Measurements from ENCODE around the gene CA9. TPM values are rescaled to one million over a fixed set of nuclear protein-coding genes. Genes with fewer than 3 reads are reported as not detected.
A peak's percentile ranks its signal among the peaks of the same experiment; 100 is the strongest.

Gene CA9
- polyA plus RNA-seq, 2 donors: 0.18 to 0.94 TPM

GRCh38 chr9:35658968-35659220 lies 14.8 kb upstream of the CA9 start:
- no peaks in the 10 kb centered on the region for H3K9me3 ChIP-seq (ENCODE audit: control insufficient read depth in 2 of 2, insufficient read depth in 1 of 2, low read depth in 1 of 2, low read length in 1 of 2)
- peaks cover 3 to 6% of the 10 kb centered on the region in 2 donors for H3K4me1 ChIP-seq (ENCODE audit: control insufficient read depth in 2 of 2, insufficient read depth in 2 of 2, low read length in 1 of 2)
- peak overlapping the region; percentile 93 to 97 for H3K27ac ChIP-seq (ENCODE audit: low read depth in 2 of 2, low read length in 1 of 2)
- no peaks in the 10 kb centered on the region for H3K27me3 ChIP-seq (ENCODE audit: control insufficient read depth in 1 of 2, insufficient read depth in 2 of 2, low read length in 2 of 2)
- peak overlapping the region; percentile 79 to 92 for H3K4me3 ChIP-seq (ENCODE audit: low read depth in 1 of 2, low read length in 2 of 2)
- 2 to 3% methylated on average over 2 of the region's 2 CpGs for WGBS, 2 donors
- peaks cover 5 to 6% of the 10 kb centered on the region in 2 donors for H3K36me3 ChIP-seq (ENCODE audit: control insufficient read depth in 2 of 2, insufficient read depth in 2 of 2, low read length in 1 of 2)

GRCh38 chr9:35659340-35659739 lies 14.4 kb upstream of the CA9 start:
- H3K4me1 ChIP-seq (ENCODE audit: control insufficient read depth in 2 of 2, insufficient read depth in 2 of 2, low read length in 1 of 2): peaks cover 3 to 7% of the 10 kb centered on the region in 2 donors
- WGBS, 2 donors: 57 to 59% methylated on average over 3 of the region's 3 CpGs
- no peak overlapping the region for H3K4me3 ChIP-seq (ENCODE audit: low read depth in 1 of 2, low read length in 2 of 2)

GRCh38 chr9:35660966-35661415 lies 12.7 kb upstream of the CA9 start:
- WGBS, 2 donors: 38 to 53% methylated on average over 9 of the region's 9 CpGs
- Histone ChIP-seq H3K36me3 (ENCODE audit: control insufficient read depth in 2 of 2, insufficient read depth in 2 of 2, low read length in 1 of 2) (peaks cover 5 to 6% of the 10 kb centered on the region in 2 donors), H3K4me3 (ENCODE audit: low read depth in 1 of 2, low read length in 2 of 2) (no peak overlapping the region), H3K27me3 (ENCODE audit: control insufficient read depth in 1 of 2, insufficient read depth in 2 of 2, low read length in 2 of 2) (no peaks in the 10 kb centered on the region), H3K9me3 (ENCODE audit: control insufficient read depth in 2 of 2, insufficient read depth in 1 of 2, low read depth in 1 of 2, low read length in 1 of 2) (no peaks in the 10 kb centered on the region), H3K4me1 (ENCODE audit: control insufficient read depth in 2 of 2, insufficient read depth in 2 of 2, low read length in 1 of 2) (peaks cover 7 to 13% of the 10 kb centered on the region in 2 donors), H3K27ac (ENCODE audit: low read depth in 2 of 2, low read length in 1 of 2) (peak overlapping the region; percentile 38 to 90)

More at GRCh38 chr9:35659340-35659739, 14.4 kb upstream of the CA9 start:
- H3K9me3 ChIP-seq (ENCODE audit: control insufficient read depth in 2 of 2, insufficient read depth in 1 of 2, low read depth in 1 of 2, low read length in 1 of 2): no peaks in the 10 kb centered on the region
- peak overlapping the region in 1 of 2 donors; percentile 97 for H3K27ac ChIP-seq (ENCODE audit: low read depth in 2 of 2, low read length in 1 of 2)
- peaks cover 5 to 6% of the 10 kb centered on the region in 2 donors for H3K36me3 ChIP-seq (ENCODE audit: control insufficient read depth in 2 of 2, insufficient read depth in 2 of 2, low read length in 1 of 2)
- no peaks in the 10 kb centered on the region for H3K27me3 ChIP-seq (ENCODE audit: control insufficient read depth in 1 of 2, insufficient read depth in 2 of 2, low read length in 2 of 2)

GRCh38 chr9:35661756-35662350 lies 11.9 kb upstream of the CA9 start:
- no peaks in the 10 kb centered on the region for H3K9me3 ChIP-seq (ENCODE audit: control insufficient read depth in 2 of 2, insufficient read depth in 1 of 2, low read depth in 1 of 2, low read length in 1 of 2)
- peak overlapping the region; percentile 52 to 77 for H3K27ac ChIP-seq (ENCODE audit: low read depth in 2 of 2, low read length in 1 of 2)
- 59 to 74% methylated on average over 3 of the region's 3 CpGs for WGBS, 2 donors
- peaks cover 5 to 6% of the 10 kb centered on the region in 2 donors for H3K36me3 ChIP-seq (ENCODE audit: control insufficient read depth in 2 of 2, insufficient read depth in 2 of 2, low read length in 1 of 2)
- H3K4me3 ChIP-seq (ENCODE audit: low read depth in 1 of 2, low read length in 2 of 2): no peak overlapping the region
- peaks cover 7 to 13% of the 10 kb centered on the region in 2 donors for H3K4me1 ChIP-seq (ENCODE audit: control insufficient read depth in 2 of 2, insufficient read depth in 2 of 2, low read length in 1 of 2)
- no peaks in the 10 kb centered on the region for H3K27me3 ChIP-seq (ENCODE audit: control insufficient read depth in 1 of 2, insufficient read depth in 2 of 2, low read length in 2 of 2)

- Histone ChIP-seq H3K4me1 (ENCODE audit: control insufficient read depth in 2 of 2, insufficient read depth in 2 of 2, low read length in 1 of 2) (peaks cover 7 to 13% of the 10 kb centered on the region in 2 donors), H3K27ac (ENCODE audit: low read depth in 2 of 2, low read length in 1 of 2) (peak overlapping the region; percentile 52 to 67), H3K27me3 (ENCODE audit: control insufficient read depth in 1 of 2, insufficient read depth in 2 of 2, low read length in 2 of 2) (no peaks in the 10 kb centered on the region), H3K9me3 (ENCODE audit: control insufficient read depth in 2 of 2, insufficient read depth in 1 of 2, low read depth in 1 of 2, low read length in 1 of 2) (no peaks in the 10 kb centered on the region), H3K36me3 (ENCODE audit: control insufficient read depth in 2 of 2, insufficient read depth in 2 of 2, low read length in 1 of 2) (peaks cover 5 to 6% of the 10 kb centered on the region in 2 donors), H3K4me3 (ENCODE audit: low read depth in 1 of 2, low read length in 2 of 2) (no peak overlapping the region)
- 84 to 89% methylated on average over 7 of the region's 7 CpGs for WGBS, 2 donors
Measured at GRCh38 chr9:35662437-35662836, 11.3 kb upstream of the CA9 start.

- Histone ChIP-seq H3K27ac (ENCODE audit: low read depth in 2 of 2, low read length in 1 of 2) (peak within 1 kb of the TSS; percentile 74 to 76), H3K36me3 (ENCODE audit: control insufficient read depth in 2 of 2, insufficient read depth in 2 of 2, low read length in 1 of 2) (peaks cover 5 to 6% of the 10 kb centered on the region in 2 donors), H3K4me3 (ENCODE audit: low read depth in 1 of 2, low read length in 2 of 2) (peak within 1 kb of the TSS; percentile 54 to 63), H3K9me3 (ENCODE audit: control insufficient read depth in 2 of 2, insufficient read depth in 1 of 2, low read depth in 1 of 2, low read length in 1 of 2) (no peaks in the 10 kb centered on the region), H3K27me3 (ENCODE audit: control insufficient read depth in 1 of 2, insufficient read depth in 2 of 2, low read length in 2 of 2) (no peaks in the 10 kb centered on the region), H3K4me1 (ENCODE audit: control insufficient read depth in 2 of 2, insufficient read depth in 2 of 2, low read length in 1 of 2) (peaks cover 7 to 13% of the 10 kb centered on the region in 2 donors)
- WGBS, 2 donors: 6% methylated on average over 56 to 58 of the region's 58 CpGs
Measured at GRCh38 chr9:35664531-35665470, 8.9 kb upstream of the CA9 start, which contains the start of gene ARHGEF39. Gene ARHGEF39, minus strand, starts transcription at chr9:35665195. Its CDS starts 26 bp downstream, at chr9:35665169.

- Histone ChIP-seq H3K27ac (ENCODE audit: low read depth in 2 of 2, low read length in 1 of 2) (peak overlapping the region; percentile 74 to 76), H3K4me3 (ENCODE audit: low read depth in 1 of 2, low read length in 2 of 2) (peak overlapping the region; percentile 54 to 63)
Measured at GRCh38 chr9:35665471-35665818, 8.3 kb upstream of the CA9 start.

GRCh38 chr9:35666045-35666444 lies 7.7 kb upstream of the CA9 start:
- 77 to 82% methylated on average over 1 of the region's 1 CpG for WGBS, 2 donors
- no peak overlapping the region for H3K4me3 ChIP-seq (ENCODE audit: low read depth in 1 of 2, low read length in 2 of 2)
- H3K9me3 ChIP-seq (ENCODE audit: control insufficient read depth in 2 of 2, insufficient read depth in 1 of 2, low read depth in 1 of 2, low read length in 1 of 2): no peaks in the 10 kb centered on the region
- no peak overlapping the region for H3K27ac ChIP-seq (ENCODE audit: low read depth in 2 of 2, low read length in 1 of 2)
- H3K4me1 ChIP-seq (ENCODE audit: control insufficient read depth in 2 of 2, insufficient read depth in 2 of 2, low read length in 1 of 2): peaks cover 7 to 13% of the 10 kb centered on the region in 2 donors
- peaks cover 0 to 5% of the 10 kb centered on the region in 2 donors for H3K36me3 ChIP-seq (ENCODE audit: control insufficient read depth in 2 of 2, insufficient read depth in 2 of 2, low read length in 1 of 2)
- no peaks in the 10 kb centered on the region for H3K27me3 ChIP-seq (ENCODE audit: control insufficient read depth in 1 of 2, insufficient read depth in 2 of 2, low read length in 2 of 2)

More at GRCh38 chr9:35665471-35665818, 8.3 kb upstream of the CA9 start:
- 18 to 21% methylated on average over 5 of the region's 5 CpGs for WGBS, 2 donors
- H3K36me3 ChIP-seq (ENCODE audit: control insufficient read depth in 2 of 2, insufficient read depth in 2 of 2, low read length in 1 of 2): peaks cover 5% of the 10 kb centered on the region in 2 donors
- H3K9me3 ChIP-seq (ENCODE audit: control insufficient read depth in 2 of 2, insufficient read depth in 1 of 2, low read depth in 1 of 2, low read length in 1 of 2): no peaks in the 10 kb centered on the region
- H3K27me3 ChIP-seq (ENCODE audit: control insufficient read depth in 1 of 2, insufficient read depth in 2 of 2, low read length in 2 of 2): no peaks in the 10 kb centered on the region
- peaks cover 7 to 13% of the 10 kb centered on the region in 2 donors for H3K4me1 ChIP-seq (ENCODE audit: control insufficient read depth in 2 of 2, insufficient read depth in 2 of 2, low read length in 1 of 2)

GRCh38 chr9:35666549-35666948 lies 7.2 kb upstream of the CA9 start:
- Histone ChIP-seq H3K27ac (ENCODE audit: low read depth in 2 of 2, low read length in 1 of 2) (no peak overlapping the region), H3K27me3 (ENCODE audit: control insufficient read depth in 1 of 2, insufficient read depth in 2 of 2, low read length in 2 of 2) (no peaks in the 10 kb centered on the region), H3K4me3 (ENCODE audit: low read depth in 1 of 2, low read length in 2 of 2) (no peak overlapping the region), H3K36me3 (ENCODE audit: control insufficient read depth in 2 of 2, insufficient read depth in 2 of 2, low read length in 1 of 2) (peaks cover 0 to 5% of the 10 kb centered on the region in 2 donors), H3K4me1 (ENCODE audit: control insufficient read depth in 2 of 2, insufficient read depth in 2 of 2, low read length in 1 of 2) (peaks cover 7 to 13% of the 10 kb centered on the region in 2 donors), H3K9me3 (ENCODE audit: control insufficient read depth in 2 of 2, insufficient read depth in 1 of 2, low read depth in 1 of 2, low read length in 1 of 2) (no peaks in the 10 kb centered on the region)
- WGBS, 2 donors: 86 to 90% methylated on average over 5 of the region's 5 CpGs
